Measurements from ENCODE around the gene SBNO2. TPM values are rescaled to one million over a fixed set of nuclear protein-coding genes. Genes with fewer than 3 reads are reported as not detected.

SBNO2 gene
- total and polyA plus RNA-seq, 9 of the 15 experiments (the other 6 are each of a cell fraction or from before 2014, with no cell fraction given) = 0.01 to 46.2 (median 6.7) TPM

DNA sequence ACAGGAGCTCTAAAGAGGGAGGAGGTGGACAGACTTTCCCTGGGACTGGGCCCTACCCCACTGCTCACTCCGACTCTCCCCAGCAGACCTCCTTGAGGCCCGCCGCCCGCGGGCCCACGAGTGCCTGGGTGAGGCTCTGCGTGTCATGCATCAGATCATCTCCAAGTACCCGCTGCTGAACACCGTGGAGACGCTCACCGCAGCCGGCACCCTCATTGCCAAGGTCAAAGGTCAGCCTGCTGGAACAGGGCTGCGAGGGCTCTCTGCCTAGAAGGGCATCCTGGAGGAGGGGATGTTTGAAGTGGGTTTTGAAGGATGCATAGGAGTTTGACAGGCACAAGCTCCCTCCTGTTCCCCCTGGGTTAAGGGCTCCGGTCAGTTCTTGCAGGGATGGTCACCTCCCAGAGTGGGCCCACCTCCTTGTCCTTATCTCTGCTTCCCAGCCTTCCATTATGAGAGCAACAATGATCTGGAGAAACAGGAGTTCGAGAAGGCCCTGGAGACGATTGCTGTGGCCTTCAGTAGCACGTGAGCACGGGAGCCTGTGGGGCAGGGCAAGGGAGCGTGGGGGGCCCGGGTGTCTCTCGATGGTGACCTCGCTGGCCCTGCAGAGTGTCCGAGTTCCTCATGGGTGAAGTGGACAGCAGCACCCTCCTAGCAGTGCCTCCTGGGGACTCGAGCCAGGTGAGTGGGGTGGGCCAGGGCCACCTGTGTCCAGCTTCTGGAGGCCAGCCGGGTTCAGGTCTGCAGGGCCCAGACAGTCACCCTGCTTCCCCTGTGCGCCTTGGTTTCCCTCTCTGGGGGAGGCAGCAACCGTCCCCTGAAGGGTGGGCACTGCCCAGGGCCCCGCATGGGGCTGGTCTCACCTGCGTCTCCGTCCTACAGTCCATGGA, 100.8 kb downstream of the SBNO2 start (continued):
- TF ChIP-seq ASH1L (IDR thresholded peaks at IDR 0.05; ENCODE audit: borderline replicate concordance, low read depth, partially characterized antibody) (no peak), KDM4B (IDR thresholded peaks at IDR 0.05; ENCODE audit: borderline replicate concordance in 2 of 2, low read depth in 1 of 2) (no peak), GABPB2 (CRISPR knock-in tag; conservative IDR thresholded peaks at IDR 0.05) (no peak), CBFA2T2 (conservative IDR thresholded peaks at IDR 0.05) (peak; percentile 66), ZNF12 (CRISPR knock-in tag; IDR thresholded peaks at IDR 0.05) (no peak), DMBX1 (CRISPR knock-in tag; IDR thresholded peaks at IDR 0.05; ENCODE audit: borderline replicate concordance) (0 out of 2 replicates have a peak, but pooled peaks have one; percentile 25), ZC3H8 (IDR thresholded peaks at IDR 0.05) (no peak), ZNF197 (CRISPR knock-in tag; IDR thresholded peaks at IDR 0.05; ENCODE audit: low read depth) (no peak), KLF1 (tag; IDR thresholded peaks at IDR 0.05) (no peak), HDAC8 (tag; IDR thresholded peaks at IDR 0.05) (no peak), NR4A1 (CRISPR knock-in tag; IDR thresholded peaks at IDR 0.05) (0 out of 2 replicates have a peak, but pooled peaks have one; percentile 8), NR4A1 (tag; IDR thresholded peaks at IDR 0.05) (no peak), ZFPM2 (CRISPR knock-in tag; IDR thresholded peaks at IDR 0.05) (no peak), COPS2 (conservative IDR thresholded peaks at IDR 0.05) (no peak), EGR1 (conservative IDR thresholded peaks at IDR 0.05) (no peak; the same call in 1 of the 2 replicates), ARNT (IDR thresholded peaks at IDR 0.05) (no peak), SREBF1 (IDR thresholded peaks at IDR 0.05; ENCODE audit: borderline replicate concordance, low read depth, low read length) (no peak), ESRRA (IDR thresholded peaks at IDR 0.05; ENCODE audit: borderline replicate concordance, low read depth) (0 out of 2 replicates have a peak, but pooled peaks have one; percentile 21), CREM (IDR thresholded peaks at IDR 0.05; ENCODE audit: low read depth) (no peak), NFE2 (IDR thresholded peaks at IDR 0.05; ENCODE audit: low read depth) (peak; percentile 55; the same call in 1 of the 2 replicates), PTBP1 (IDR thresholded peaks at IDR 0.05; ENCODE audit: low read depth, low read length) (no peak)
- TF ChIP-seq, protein P1, sequence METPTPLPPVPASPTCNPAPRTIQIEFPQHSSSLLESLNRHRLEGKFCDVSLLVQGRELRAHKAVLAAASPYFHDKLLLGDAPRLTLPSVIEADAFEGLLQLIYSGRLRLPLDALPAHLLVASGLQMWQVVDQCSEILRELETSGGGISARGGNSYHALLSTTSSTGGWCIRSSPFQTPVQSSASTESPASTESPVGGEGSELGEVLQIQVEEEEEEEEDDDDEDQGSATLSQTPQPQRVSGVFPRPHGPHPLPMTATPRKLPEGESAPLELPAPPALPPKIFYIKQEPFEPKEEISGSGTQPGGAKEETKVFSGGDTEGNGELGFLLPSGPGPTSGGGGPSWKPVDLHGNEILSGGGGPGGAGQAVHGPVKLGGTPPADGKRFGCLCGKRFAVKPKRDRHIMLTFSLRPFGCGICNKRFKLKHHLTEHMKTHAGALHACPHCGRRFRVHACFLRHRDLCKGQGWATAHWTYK (CRISPR knock-in tag; IDR thresholded peaks at IDR 0.05) = no peak
- TF ChIP-seq, protein P2, sequence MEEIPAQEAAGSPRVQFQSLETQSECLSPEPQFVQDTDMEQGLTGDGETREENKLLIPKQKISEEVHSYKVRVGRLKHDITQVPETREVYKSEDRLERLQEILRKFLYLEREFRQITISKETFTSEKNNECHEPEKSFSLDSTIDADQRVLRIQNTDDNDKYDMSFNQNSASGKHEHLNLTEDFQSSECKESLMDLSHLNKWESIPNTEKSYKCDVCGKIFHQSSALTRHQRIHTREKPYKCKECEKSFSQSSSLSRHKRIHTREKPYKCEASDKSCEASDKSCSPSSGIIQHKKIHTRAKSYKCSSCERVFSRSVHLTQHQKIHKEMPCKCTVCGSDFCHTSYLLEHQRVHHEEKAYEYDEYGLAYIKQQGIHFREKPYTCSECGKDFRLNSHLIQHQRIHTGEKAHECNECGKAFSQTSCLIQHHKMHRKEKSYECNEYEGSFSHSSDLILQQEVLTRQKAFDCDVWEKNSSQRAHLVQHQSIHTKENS (CRISPR knock-in tag; IDR thresholded peaks at IDR 0.05) = no peak
- TF ChIP-seq, protein P3, sequence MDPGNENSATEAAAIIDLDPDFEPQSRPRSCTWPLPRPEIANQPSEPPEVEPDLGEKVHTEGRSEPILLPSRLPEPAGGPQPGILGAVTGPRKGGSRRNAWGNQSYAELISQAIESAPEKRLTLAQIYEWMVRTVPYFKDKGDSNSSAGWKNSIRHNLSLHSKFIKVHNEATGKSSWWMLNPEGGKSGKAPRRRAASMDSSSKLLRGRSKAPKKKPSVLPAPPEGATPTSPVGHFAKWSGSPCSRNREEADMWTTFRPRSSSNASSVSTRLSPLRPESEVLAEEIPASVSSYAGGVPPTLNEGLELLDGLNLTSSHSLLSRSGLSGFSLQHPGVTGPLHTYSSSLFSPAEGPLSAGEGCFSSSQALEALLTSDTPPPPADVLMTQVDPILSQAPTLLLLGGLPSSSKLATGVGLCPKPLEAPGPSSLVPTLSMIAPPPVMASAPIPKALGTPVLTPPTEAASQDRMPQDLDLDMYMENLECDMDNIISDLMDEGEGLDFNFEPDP (CRISPR knock-in tag; IDR thresholded peaks at IDR 0.05) = no peak
- TF ChIP-seq, protein P4, sequence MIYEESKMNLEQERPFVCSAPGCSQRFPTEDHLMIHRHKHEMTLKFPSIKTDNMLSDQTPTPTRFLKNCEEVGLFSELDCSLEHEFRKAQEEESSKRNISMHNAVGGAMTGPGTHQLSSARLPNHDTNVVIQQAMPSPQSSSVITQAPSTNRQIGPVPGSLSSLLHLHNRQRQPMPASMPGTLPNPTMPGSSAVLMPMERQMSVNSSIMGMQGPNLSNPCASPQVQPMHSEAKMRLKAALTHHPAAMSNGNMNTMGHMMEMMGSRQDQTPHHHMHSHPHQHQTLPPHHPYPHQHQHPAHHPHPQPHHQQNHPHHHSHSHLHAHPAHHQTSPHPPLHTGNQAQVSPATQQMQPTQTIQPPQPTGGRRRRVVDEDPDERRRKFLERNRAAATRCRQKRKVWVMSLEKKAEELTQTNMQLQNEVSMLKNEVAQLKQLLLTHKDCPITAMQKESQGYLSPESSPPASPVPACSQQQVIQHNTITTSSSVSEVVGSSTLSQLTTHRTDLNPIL (CRISPR knock-in tag; IDR thresholded peaks at IDR 0.05) = no peak
